Upper lobe of left lung (tissue), 6 donors: Measurements from ENCODE around the gene HUNK. TPM values are rescaled to one million over a fixed set of nuclear protein-coding genes. Genes with fewer than 3 reads are reported as not detected.

ENCODE experiments used
- ATAC-seq, 2 donors: fragments of 200-7000 bp; cut with Tn5 transposase; one replicate each; pipeline ENCODE4 v1.9.1; 2022; ENCODE audit warnings: mild to moderate bottlenecking in 2 of 2, moderate library complexity in 2 of 2; ENCODE audit not compliant: low FRiP score in 2 of 2
- DNase-seq, 2 donors: peaks; one replicate each; pipeline ENCODE4 v3.0.0-alpha.2; 2019 to 2020
- H3K27ac ChIP-seq, 4 donors: fragments of 200-600 bp; sonication (generic); one replicate each; pipeline ENCODE4 v1.5.1; 2016 to 2019
- H3K27me3 ChIP-seq, 4 donors: fragments of 200-600 bp; sonication (generic); one replicate each; pipeline ENCODE4 v1.5.1; 2017 to 2019
- H3K36me3 ChIP-seq, 4 donors: fragments of 200-600 bp; sonication (generic); one replicate each; pipeline ENCODE4 v1.5.1; 2016 to 2019
- H3K4me1 ChIP-seq, 4 donors: fragments of 200-600 bp; sonication (generic); one replicate each; pipeline ENCODE4 v1.5.1; 2018 to 2019
- H3K4me3 ChIP-seq, 4 donors: fragments of 200-600 bp; sonication (generic); one replicate each; pipeline ENCODE4 v1.5.1; 2017 to 2019; ENCODE audit warnings: mild to moderate bottlenecking in 2 of 4, moderate library complexity in 1 of 4
- H3K9me3 ChIP-seq, 4 donors: fragments of 200-600 bp; sonication (generic); one replicate each; pipeline ENCODE4 v1.5.1; 2018 to 2019
- CTCF ChIP-seq, 6 experiments: fragments of 450-650 bp in 4 of 6; fragments of 200-600 bp in 2 of 6; sonication (generic) in 2 of 6; IDR thresholded peaks; one replicate each; pipeline ENCODE4 v1.5.1; 2016 to 2019; ENCODE audit warnings: antibody characterized with exemption in 6 of 6
- EP300 ChIP-seq, 4 donors: sonication (generic); formaldehyde crosslinking; IDR thresholded peaks; one replicate each; pipeline ENCODE4 v1.5.1; 2017; ENCODE audit warnings: antibody characterized with exemption in 4 of 4, control low read depth in 2 of 4
- POLR2A ChIP-seq, 4 donors: fragments of 450-650 bp; IDR thresholded peaks; one replicate each; pipeline ENCODE4 v1.5.1; 2016 to 2017; ENCODE audit warnings: antibody characterized with exemption in 4 of 4, mild to moderate bottlenecking in 2 of 4
- POLR2AphosphoS5 ChIP-seq, 2 donors: sonication (generic); formaldehyde crosslinking; IDR thresholded peaks; one replicate each; pipeline ENCODE4 v1.5.1; 2017; ENCODE audit warnings: antibody characterized with exemption in 2 of 2
- WGBS, 2 donors: methylation state at CpG; one replicate each; pipeline ENCODE4 v1.1.5; 2017 to 2018; 5-methylcytosine and 5-hydroxymethylcytosine counted together
- total RNA-seq, 6 donors: library from RNA; depleted of rRNA in 4 of 6; stranded (reverse); fragments of >200 nt in 4 of 6; gene quantifications; one replicate each; pipeline versions ENCODE4 v1.1.0 to v1.2.1, GENCODE V29; 2016 to 2021
- donor health status: DM: no; HTN: no; CAD: no; lungs with moderate emphysema.
- donor health status: DM: no; HTN: yes; CAD: no; lungs with severe emphysema.

Gene HUNK
- total RNA-seq, 6 donors from 2014 or later = 1.1 to 6.2 (median 2.2) TPM

DNA sequence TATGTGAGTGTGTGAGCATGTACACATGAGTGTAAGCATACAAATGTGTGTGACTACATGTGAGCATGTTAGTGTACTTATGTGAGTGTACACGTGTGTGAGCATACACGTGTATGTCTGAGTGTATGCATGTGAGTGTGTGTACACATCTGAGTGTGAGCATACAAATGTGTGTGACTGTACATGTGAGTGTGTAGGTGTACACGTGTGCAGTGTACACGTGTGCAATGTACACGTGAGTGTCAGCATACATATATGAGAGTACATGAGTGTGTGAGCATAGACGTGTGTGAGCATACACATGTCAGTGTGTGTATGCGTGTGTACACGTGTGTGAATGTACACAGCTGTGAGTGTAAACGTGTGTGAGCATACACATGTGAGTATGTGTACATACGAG lies 170.6 kb downstream of the HUNK start:
- H3K27ac ChIP-seq = no peak overlapping the region
- ATAC-seq = peak in 1 of 2 donors; percentile 57
- WGBS, 2 donors = 91 to 94% methylated on average over 10 of the region's 10 CpGs
- no peaks in the 10 kb centered on the region for H3K4me1 ChIP-seq
- no peaks in the 10 kb centered on the region for H3K27me3 ChIP-seq
- H3K36me3 ChIP-seq = no peaks in the 10 kb centered on the region
- DNase-seq = no peak
- TF ChIP-seq CTCF (IDR thresholded peaks at IDR 0.05) = no peak
- no peak for TF ChIP-seq POLR2A (IDR thresholded peaks at IDR 0.05)
- no peak for TF ChIP-seq EP300 (IDR thresholded peaks at IDR 0.05)
- no peak for TF ChIP-seq POLR2AphosphoS5 (IDR thresholded peaks at IDR 0.05)
- H3K9me3 ChIP-seq = no peaks in the 10 kb centered on the region
- H3K4me3 ChIP-seq = no peak overlapping the region

DNA sequence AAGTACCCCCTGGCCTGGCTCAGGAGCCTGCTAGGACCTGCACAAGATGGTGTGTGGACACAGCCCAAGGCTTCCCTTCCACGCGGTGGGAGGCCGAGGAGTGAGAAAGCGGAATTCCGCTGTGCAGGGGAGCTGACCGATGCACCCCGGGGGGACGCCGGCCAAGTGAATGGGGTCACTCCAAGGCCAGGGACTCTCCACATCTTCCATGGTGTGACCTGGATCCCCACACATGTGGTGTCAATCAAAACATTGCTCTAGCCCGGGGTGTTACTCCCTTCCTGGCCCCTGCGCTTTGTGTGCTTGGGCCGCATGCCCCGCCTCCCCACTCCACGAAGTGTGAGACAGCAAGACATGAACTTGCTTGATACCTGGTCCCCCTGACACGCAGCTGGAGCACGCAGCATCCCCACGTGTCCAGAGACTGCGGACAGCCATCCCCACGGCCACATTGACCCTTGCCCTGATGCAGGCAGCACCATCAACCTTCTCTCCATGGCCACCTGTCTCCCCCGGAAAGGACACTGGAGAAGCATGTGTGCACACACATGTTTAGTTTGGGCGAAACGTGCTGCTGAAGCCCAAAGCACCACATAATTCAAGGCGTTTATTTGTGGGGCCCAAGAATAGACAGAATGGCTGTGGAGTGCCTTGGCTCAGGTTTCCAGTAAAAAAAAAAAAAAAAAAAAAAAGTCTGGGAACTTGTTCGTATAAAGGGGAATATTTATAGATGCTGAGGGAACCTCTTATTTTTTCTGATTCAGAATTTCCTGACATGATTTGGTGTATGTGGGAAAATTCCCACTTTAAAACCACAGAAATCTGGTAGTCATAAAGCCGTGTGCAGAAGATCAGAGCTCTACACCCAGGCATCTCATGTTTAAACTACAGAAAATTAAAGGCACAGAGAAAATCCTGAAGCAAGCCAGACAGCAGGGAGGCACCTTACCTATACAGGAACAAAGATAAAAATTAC lies 171.7 kb downstream of the HUNK start:
- H3K4me3 ChIP-seq = no peak overlapping the region
- WGBS, 2 donors = 81 to 86% methylated on average over 13 to 23 of the region's 25 CpGs
- H3K27ac ChIP-seq = no peak overlapping the region
- DNase-seq (peak in 1 of 2 donors; percentile 62), ATAC-seq (peak in 1 of 2 donors; percentile 40)
- H3K9me3 ChIP-seq = no peaks in the 10 kb centered on the region
- no peaks in the 10 kb centered on the region for H3K27me3 ChIP-seq
- no peaks in the 10 kb centered on the region for H3K36me3 ChIP-seq
- no peaks in the 10 kb centered on the region for H3K4me1 ChIP-seq
- no peak for TF ChIP-seq POLR2AphosphoS5 (IDR thresholded peaks at IDR 0.05)
- no peak for TF ChIP-seq EP300 (IDR thresholded peaks at IDR 0.05)
- TF ChIP-seq POLR2A (IDR thresholded peaks at IDR 0.05) = no peak
- no peak for TF ChIP-seq CTCF (IDR thresholded peaks at IDR 0.05)

DNA sequence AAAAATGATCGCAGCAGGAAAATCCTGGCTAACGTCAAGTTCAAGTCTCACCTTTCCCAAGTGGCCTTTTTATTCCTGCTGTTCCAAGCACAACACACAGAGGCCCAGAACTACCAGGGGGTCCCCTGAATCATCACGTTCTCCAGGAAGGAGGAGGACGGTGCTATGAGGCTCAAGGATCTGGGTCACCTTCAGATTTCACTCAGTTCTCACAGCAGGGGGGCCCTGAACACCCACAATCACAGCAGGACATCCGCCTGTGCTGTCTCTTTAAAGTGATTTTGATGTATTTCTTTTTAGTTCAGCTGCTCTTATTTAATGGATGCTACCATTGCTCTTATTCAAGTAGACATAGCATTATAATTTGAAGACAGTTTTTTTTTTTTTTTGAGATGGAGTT lies 173.4 kb downstream of the HUNK start:
- H3K4me3 ChIP-seq = no peak overlapping the region
- no peaks in the 10 kb centered on the region for H3K36me3 ChIP-seq
- 77 to 78% methylated on average over 5 of the region's 5 CpGs for WGBS, 2 donors
- H3K27me3 ChIP-seq = no peaks in the 10 kb centered on the region
- H3K4me1 ChIP-seq = no peaks in the 10 kb centered on the region
- peaks cover 0 to 1% (median 0%) of the 10 kb centered on the region in 4 donors for H3K9me3 ChIP-seq
- no peak for ATAC-seq
- no peak overlapping the region for H3K27ac ChIP-seq
- DNase-seq = no peak
- TF ChIP-seq CTCF (IDR thresholded peaks at IDR 0.05) = no peak
- TF ChIP-seq POLR2AphosphoS5 (IDR thresholded peaks at IDR 0.05) = no peak
- no peak for TF ChIP-seq EP300 (IDR thresholded peaks at IDR 0.05)
- TF ChIP-seq POLR2A (IDR thresholded peaks at IDR 0.05) = no peak

- no peak overlapping the region for H3K4me3 ChIP-seq
- no peak for TF ChIP-seq POLR2AphosphoS5 (IDR thresholded peaks at IDR 0.05)
- TF ChIP-seq CTCF (IDR thresholded peaks at IDR 0.05) = no peak
- no peak for TF ChIP-seq EP300 (IDR thresholded peaks at IDR 0.05)
- TF ChIP-seq POLR2A (IDR thresholded peaks at IDR 0.05) = no peak
- no peaks in the 10 kb centered on the region for H3K27me3 ChIP-seq
- no peak for DNase-seq
- no peaks in the 10 kb centered on the region for H3K36me3 ChIP-seq
- H3K27ac ChIP-seq = no peak overlapping the region
- no peaks in the 10 kb centered on the region for H3K4me1 ChIP-seq
- no peak for ATAC-seq
- WGBS, 2 donors = 54 to 55% methylated on average over 4 of the region's 4 CpGs
- H3K9me3 ChIP-seq = peaks cover 0 to 15% (median 4%) of the 10 kb centered on the region in 4 donors
These were observed 175.5 kb downstream of the HUNK start for GRCh38 chr21:32048353-32048752.

Other genes with a start within 250 kb of the HUNK start
- gene SOD1, start 213.3 kb upstream of the HUNK start, total RNA-seq = 100 to 1,000 TPM in 4 of 6 donors, 10 to 100 TPM in 2; 35.6 to 158 (median 128) TPM
- 10 to 100 TPM; 21.3 to 36.7 (median 29.4) TPM for gene SCAF4, start 140.9 kb upstream of the HUNK start, total RNA-seq